K562 (cell line): ENCODE measurements around the gene ASCL3. TPM values are rescaled to one million over a fixed set of nuclear protein-coding genes. Genes with fewer than 3 reads are reported as not detected.
A peak's percentile ranks its signal among the peaks of the same experiment; 100 is the strongest.

ENCODE experiments used
- ARID4B ChIP-seq: sonication (generic); formaldehyde crosslinking; IDR thresholded peaks from 2 replicates; pipeline ENCODE4 v1.8.0; 2022; ENCODE audit warnings: mild to moderate bottlenecking, missing genetic modification reagents
- ETV1 ChIP-seq: fragments of 450-650 bp; conservative IDR thresholded peaks from 2 replicates; pipeline ENCODE4 v1.6.1; 2016; ENCODE audit warnings: missing genetic modification characterization, control low read depth, low read depth, missing compliant biosample characterization
- GTF2E2 ChIP-seq: fragments of 200-800 bp; sonication (Bioruptor generic); IDR thresholded peaks from 2 replicates; pipeline ENCODE4 v1.6.1; 2016; ENCODE audit warnings: missing genetic modification characterization, missing compliant biosample characterization
- HLTF ChIP-seq: fragments of 450-650 bp; IDR thresholded peaks from 2 replicates; pipeline ENCODE4 v1.6.1; 2016
- KDM4B ChIP-seq, 2 experiments: fragments of 450-650 bp in 1 of 2; sonication (generic) in 1 of 2; IDR thresholded peaks; 2 replicates each; pipeline ENCODE4 v1.6.1; 2016 to 2017; ENCODE audit warnings: borderline replicate concordance in 2 of 2, antibody characterized with exemption in 1 of 2, low read depth in 1 of 2, mild to moderate bottlenecking in 1 of 2
- MCM7 ChIP-seq, 2 experiments: fragments of 450-650 bp; IDR thresholded peaks; 2 replicates each; pipeline ENCODE4 v1.6.1; 2016 to 2018
- MNT ChIP-seq, 2 experiments: fragments of 450-650 bp; conservative IDR thresholded peaks; 2 replicates each; pipeline ENCODE4 v1.6.1; 2017; ENCODE audit warnings: mild to moderate bottlenecking in 2 of 2, moderate library complexity in 2 of 2
- SAFB ChIP-seq: fragments of 200-400 bp; formaldehyde crosslinking; IDR thresholded peaks from 2 replicates; pipeline ENCODE4 v1.6.1; 2017; ENCODE audit warnings: low read depth, low read length, borderline replicate concordance
- ZFX ChIP-seq: sonication (generic); formaldehyde crosslinking; IDR thresholded peaks from 2 replicates; pipeline ENCODE4 v1.8.0; 2022; ENCODE audit warnings: mild to moderate bottlenecking, missing genetic modification reagents, moderate library complexity
- ZNF143 ChIP-seq: sonication (generic); formaldehyde crosslinking; IDR thresholded peaks from 2 replicates; pipeline ENCODE4 v1.9.0; 2022; ENCODE audit warnings: mild to moderate bottlenecking, missing genetic modification reagents
- ZNF175 ChIP-seq: fragments of 200-800 bp; sonication (Bioruptor generic); IDR thresholded peaks from 2 replicates; pipeline ENCODE4 v1.6.1; 2016; ENCODE audit warnings: low read depth, mild to moderate bottlenecking, missing genetic modification characterization, missing compliant biosample characterization
- ZNF277 ChIP-seq: fragments of 250-450 bp; sonication (Bioruptor Pico); IDR thresholded peaks from 2 replicates; pipeline ENCODE4 v1.8.0; 2022; ENCODE audit warnings: inconsistent platforms, mild to moderate bottlenecking, moderate library complexity, borderline replicate concordance
- ZNF282 ChIP-seq: sonication (generic); formaldehyde crosslinking; IDR thresholded peaks from 2 replicates; pipeline ENCODE4 v1.8.1; 2023; ENCODE audit warnings: missing genetic modification reagents
- ZNF507 ChIP-seq: conservative IDR thresholded peaks from 2 replicates; pipeline ENCODE4 v1.6.1; 2017; ENCODE audit warnings: missing genetic modification characterization, missing compliant biosample characterization
- polyA plus RNA-seq, 8 experiments: library from polyadenylated mRNA; depleted of rRNA in 4 of 8; stranded (reverse) in 5 of 8; unstranded in 3 of 8; fragments of >200 nt; fragmentation: Nextera tagmentation in 2 of 8; fragmentation: Illumina TruSeq in 1 of 8; extraction: Ambion mirVana in 2 of 8; extraction: Trizol in 1 of 8; gene quantifications; 2 replicates each; pipeline versions ENCODE4 v1.2.1 to v1.2.3, GENCODE V29; 2011 to 2014; ENCODE audit warnings: inconsistent platforms in 1 of 8, missing spikeins in 1 of 8
- total RNA-seq, 7 experiments: library from RNA; depleted of rRNA in 6 of 7; stranded (reverse); fragments of >200 nt in 6 of 7; fragmentation: Illumina TruSeq in 2 of 7; extraction: Trizol in 2 of 7; gene quantifications; 2 replicates each; pipeline versions ENCODE4 v1.2.1 to v1.2.3, GENCODE V29; 2011 to 2021; ENCODE audit warnings: low replicate concordance in 1 of 7
- TF ChIP-seq, protein P1 (sequence below): fragments of 250-450 bp; sonication (Bioruptor Pico); IDR thresholded peaks from 2 replicates; pipeline ENCODE4 v1.5.0; 2020; ENCODE audit warnings: mild to moderate bottlenecking
- TF ChIP-seq, protein P2 (sequence below): fragments of 450-650 bp; formaldehyde crosslinking; IDR thresholded peaks from 2 replicates; pipeline ENCODE4 v1.4.0; 2022; ENCODE audit warnings: missing genetic modification characterization

The ASCL3 gene
- total and polyA plus RNA-seq, 9 of the 15 experiments (the other 6 are each of a cell fraction or from before 2014, with no cell fraction given): not detected

GRCh38 chr11:8964324-8965320 lies 21.8 kb upstream of the ASCL3 start, which contains the start of gene TMEM9B (continued):
- TF ChIP-seq, protein P1, sequence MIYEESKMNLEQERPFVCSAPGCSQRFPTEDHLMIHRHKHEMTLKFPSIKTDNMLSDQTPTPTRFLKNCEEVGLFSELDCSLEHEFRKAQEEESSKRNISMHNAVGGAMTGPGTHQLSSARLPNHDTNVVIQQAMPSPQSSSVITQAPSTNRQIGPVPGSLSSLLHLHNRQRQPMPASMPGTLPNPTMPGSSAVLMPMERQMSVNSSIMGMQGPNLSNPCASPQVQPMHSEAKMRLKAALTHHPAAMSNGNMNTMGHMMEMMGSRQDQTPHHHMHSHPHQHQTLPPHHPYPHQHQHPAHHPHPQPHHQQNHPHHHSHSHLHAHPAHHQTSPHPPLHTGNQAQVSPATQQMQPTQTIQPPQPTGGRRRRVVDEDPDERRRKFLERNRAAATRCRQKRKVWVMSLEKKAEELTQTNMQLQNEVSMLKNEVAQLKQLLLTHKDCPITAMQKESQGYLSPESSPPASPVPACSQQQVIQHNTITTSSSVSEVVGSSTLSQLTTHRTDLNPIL (CRISPR knock-in tag): no peak
- TF ChIP-seq KDM4B (IDR thresholded peaks at IDR 0.05; ENCODE audit: borderline replicate concordance in 2 of 2, low read depth in 1 of 2): peak in 1 of 2 experiments; percentile 76; a peak in 1 of 4 replicates
- TF ChIP-seq SAFB: 0 out of 2 replicates have a peak, but pooled peaks have one; percentile 5
- TF ChIP-seq ZNF277 (CRISPR knock-in tag): no peak
- TF ChIP-seq ZNF143: no peak
- peak; percentile 99 for TF ChIP-seq ZFX (CRISPR knock-in tag)
- TF ChIP-seq MCM7 (IDR thresholded peaks at IDR 0.05): no peak
- TF ChIP-seq ZNF282 (CRISPR knock-in tag): 0 out of 2 replicates have a peak, but pooled peaks have one; percentile 9
- TF ChIP-seq, protein P2, sequence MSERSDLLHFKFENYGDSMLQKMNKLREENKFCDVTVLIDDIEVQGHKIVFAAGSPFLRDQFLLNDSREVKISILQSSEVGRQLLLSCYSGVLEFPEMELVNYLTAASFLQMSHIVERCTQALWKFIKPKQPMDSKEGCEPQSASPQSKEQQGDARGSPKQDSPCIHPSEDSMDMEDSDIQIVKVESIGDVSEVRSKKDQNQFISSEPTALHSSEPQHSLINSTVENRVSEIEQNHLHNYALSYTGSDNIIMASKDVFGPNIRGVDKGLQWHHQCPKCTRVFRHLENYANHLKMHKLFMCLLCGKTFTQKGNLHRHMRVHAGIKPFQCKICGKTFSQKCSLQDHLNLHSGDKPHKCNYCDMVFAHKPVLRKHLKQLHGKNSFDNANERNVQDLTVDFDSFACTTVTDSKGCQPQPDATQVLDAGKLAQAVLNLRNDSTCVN (CRISPR knock-in tag): no peak
- TF ChIP-seq ARID4B (CRISPR knock-in tag): peak; percentile 34; the same call in 1 of the 2 replicates
- peak; percentile 30; the same call in 1 of the 2 replicates for TF ChIP-seq GTF2E2 (tag)
- TF ChIP-seq HLTF: peak; percentile 53; the same call in 1 of the 2 replicates
- TF ChIP-seq ZNF175 (CRISPR knock-in tag): peak; percentile 29; the same call in 1 of the 2 replicates
- TF ChIP-seq MNT (conservative IDR thresholded peaks at IDR 0.05): peak; percentile 81 to 91
- TF ChIP-seq ETV1: peak; percentile 77
- TF ChIP-seq ZNF507 (tag): no peak
